HCT116 (cell line): ENCODE measurements around the gene SHF. TPM values are rescaled to one million over a fixed set of nuclear protein-coding genes. Genes with fewer than 3 reads are reported as not detected.

Experiments used
- ATAC-seq: fragments of 200-7000 bp; cut with Tn5 transposase; 2 replicates; pipeline ENCODE4 v1.9.1; 2020; ENCODE audit warnings: mild to moderate bottlenecking, moderate library complexity
- BruUV-seq: library from RNA; stranded (reverse); fragments of 400-500 nt; replicated peaks from 2 replicates; lab custom pipeline; 2021; lab: Mats Ljungman, UMichigan
- CTCF ChIA-PET: fragments of 300-600 bp; sonication (Branson Sonifier 250); formaldehyde crosslinking; loops from one replicate; lab custom pipeline; 2021; ENCODE audit warnings: antibody characterized with exemption; lab: Charles Lee
- POLR2A ChIA-PET: fragments of 300-600, 350-600 bp; sonication (Branson Sonifier 250); formaldehyde crosslinking; loops from one replicate; lab custom pipeline; 2021; ENCODE audit warnings: antibody characterized with exemption; lab: Charles Lee
- RAD21 ChIA-PET, 2 experiments: fragments of 300-600 bp; sonication (Branson Sonifier 250); formaldehyde crosslinking; loops; one replicate each; lab custom pipeline; 2023; ENCODE audit warnings: low total read pairs in 2 of 2; ENCODE audit not compliant: uncharacterized antibody in 2 of 2, unreplicated experiment in 2 of 2, low non-redundant PET in 1 of 2; lab: Charles Lee
- DNase-seq: peaks from one replicate; pipeline ENCODE4 v3.0.0-alpha.2; 2010; ENCODE audit warnings: low read depth, low spot score
- H2AFZ ChIP-seq: fragments of 200-600 bp; shearing (Covaris generic), sonication (generic); 2 replicates; pipeline ENCODE4 v1.6.1; 2017; ENCODE audit warnings: low read depth, mixed run types, mixed read lengths, antibody characterized with exemption, low read length; ENCODE audit not compliant: poor library complexity, severe bottlenecking
- H3K27ac ChIP-seq: 2 replicates; pipeline ENCODE4 v1.5.1; 2012; ENCODE audit warnings: low read depth, low read length
- H3K27me3 ChIP-seq: fragments of 200-600 bp; sonication (generic); 2 replicates; pipeline ENCODE4 v1.6.1; 2016; ENCODE audit warnings: mixed run types, low read length, mixed read lengths; ENCODE audit not compliant: insufficient read depth
- H3K36me3 ChIP-seq, 2 experiments: fragments of 200-500 bp in 1 of 2; fragments of 200-600 bp in 1 of 2; sonication (Bioruptor generic) in 1 of 2; sonication (generic) in 1 of 2; 2 replicates each; pipeline versions ENCODE4 v1.5.1 to v1.6.1; 2014 to 2016; ENCODE audit warnings: low read length in 2 of 2, inconsistent platforms in 1 of 2, mixed read lengths in 1 of 2, mixed run types in 1 of 2; ENCODE audit not compliant: insufficient read depth in 2 of 2, control insufficient read depth in 1 of 2
- H3K4me1 ChIP-seq, 2 experiments: fragments of 200-600 bp in 1 of 2; sonication (generic) in 1 of 2; 2 replicates each; pipeline versions ENCODE4 v1.5.1 to v1.6.1; 2012 to 2017; ENCODE audit warnings: low read length in 2 of 2, inconsistent platforms in 1 of 2, mild to moderate bottlenecking in 1 of 2, mixed read lengths in 1 of 2, mixed run types in 1 of 2, moderate library complexity in 1 of 2; ENCODE audit not compliant: insufficient read depth in 2 of 2, control insufficient read depth in 1 of 2
- H3K4me2 ChIP-seq: fragments of 200-600 bp; sonication (generic); 2 replicates; pipeline ENCODE4 v1.6.1; 2017; ENCODE audit warnings: mixed run types, low read length, mixed read lengths
- H3K4me3 ChIP-seq, 2 experiments: fragments of 200-600 bp in 1 of 2; sonication (generic) in 1 of 2; replicated peaks in 1 of 2; 2 replicates each; pipeline ENCODE4 v1.5.1; 2011 to 2016; ENCODE audit warnings: low read length in 2 of 2, control low read depth in 1 of 2, low read depth in 1 of 2, mild to moderate bottlenecking in 1 of 2, mixed read lengths in 1 of 2, mixed run types in 1 of 2
- H3K79me2 ChIP-seq: fragments of 200-600 bp; sonication (generic); 2 replicates; pipeline ENCODE4 v1.6.1; 2017; ENCODE audit warnings: mild to moderate bottlenecking, mixed run types, low read length, moderate library complexity, mixed read lengths; ENCODE audit not compliant: insufficient read depth
- H3K9ac ChIP-seq: fragments of 200-600 bp; sonication (generic); 2 replicates; pipeline ENCODE4 v1.6.1; 2016; ENCODE audit warnings: low read length, mixed read lengths
- H3K9me2 ChIP-seq: fragments of 200-600 bp; sonication (generic), shearing (Covaris generic); 2 replicates; pipeline ENCODE4 v1.6.1; 2017; ENCODE audit warnings: mixed run types, mild to moderate bottlenecking, moderate library complexity; ENCODE audit not compliant: insufficient read depth
- H3K9me3 ChIP-seq, 2 experiments: fragments of 200-500 bp in 1 of 2; fragments of 200-600 bp in 1 of 2; sonication (Bioruptor generic) in 1 of 2; sonication (generic) in 1 of 2; 2 replicates each; pipeline ENCODE4 v1.6.1; 2014 to 2017; ENCODE audit warnings: low read length in 2 of 2, mixed read lengths in 2 of 2, inconsistent platforms in 1 of 2, low read depth in 1 of 2, mild to moderate bottlenecking in 1 of 2, mixed run types in 1 of 2, moderate library complexity in 1 of 2; ENCODE audit not compliant: control insufficient read depth in 1 of 2, insufficient read depth in 1 of 2
- H4K20me1 ChIP-seq: fragments of 200-600 bp; sonication (generic), shearing (Covaris generic); 2 replicates; pipeline ENCODE4 v1.6.1; 2017; ENCODE audit warnings: mixed run types, mild to moderate bottlenecking, moderate library complexity; ENCODE audit not compliant: insufficient read depth
- CBX3 ChIP-seq: IDR thresholded peaks from 2 replicates; pipeline ENCODE4 v1.6.1; 2012; ENCODE audit warnings: low read depth
- CEBPB ChIP-seq: IDR thresholded peaks from 2 replicates; pipeline ENCODE4 v1.6.1; 2012; ENCODE audit warnings: low read depth
- ELF1 ChIP-seq: IDR thresholded peaks from 2 replicates; pipeline ENCODE4 v1.6.1; 2012; ENCODE audit warnings: low read depth, borderline replicate concordance
- FOSL1 ChIP-seq: IDR thresholded peaks from 2 replicates; pipeline ENCODE4 v1.6.1; 2012; ENCODE audit warnings: low read depth
- JUND ChIP-seq: IDR thresholded peaks from 2 replicates; pipeline ENCODE4 v1.6.1; 2012
- POLR2A ChIP-seq: IDR thresholded peaks from 2 replicates; pipeline ENCODE4 v1.7.0; 2011; ENCODE audit warnings: borderline replicate concordance; ENCODE audit not compliant: insufficient read depth, insufficient read length; ENCODE audit errors: extremely low read depth
- POLR2AphosphoS5 ChIP-seq: IDR thresholded peaks from 2 replicates; pipeline ENCODE4 v1.6.1; 2011; ENCODE audit warnings: mild to moderate bottlenecking, low read depth, low read length, moderate library complexity
- intact Hi-C: fragments of 100-400 bp; cut with micrococcal nuclease; formaldehyde crosslinking; loops from 2 replicates; pipeline ENCODE4 v1.10.0; 2022
- total RNA-seq: library from RNA; stranded (reverse); gene quantifications from one replicate; pipeline ENCODE4 v1.2.1, GENCODE V29; 2021; ENCODE audit not compliant: unreplicated experiment

SHF gene
- total RNA-seq, 1 experiment from 2014 or later: 2.6 TPM

DNA sequence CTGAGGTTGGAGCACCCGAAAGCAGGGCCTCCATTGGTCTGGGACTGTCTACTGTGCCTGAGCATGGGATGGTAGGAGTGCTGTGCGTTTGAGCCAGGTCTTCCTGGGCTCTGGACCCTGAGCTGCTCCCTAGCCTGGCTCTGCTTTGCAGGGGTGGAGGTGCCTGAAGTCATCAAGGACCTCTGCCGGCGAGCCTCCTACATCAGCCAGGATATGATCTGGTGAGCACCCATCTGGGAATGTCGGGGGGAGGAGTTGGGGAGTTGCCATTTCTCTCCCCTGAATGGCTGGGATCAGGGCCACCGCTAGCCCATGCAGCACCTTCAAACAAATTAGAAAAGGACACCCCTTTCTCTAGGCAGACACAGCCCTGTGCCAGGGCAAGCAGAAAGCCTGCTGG lies 37.3 kb downstream of the SHF start (continued):
- TF ChIP-seq POLR2AphosphoS5 (no peak), POLR2A (no peak), ELF1 (no peak), FOSL1 (no peak)

DNA sequence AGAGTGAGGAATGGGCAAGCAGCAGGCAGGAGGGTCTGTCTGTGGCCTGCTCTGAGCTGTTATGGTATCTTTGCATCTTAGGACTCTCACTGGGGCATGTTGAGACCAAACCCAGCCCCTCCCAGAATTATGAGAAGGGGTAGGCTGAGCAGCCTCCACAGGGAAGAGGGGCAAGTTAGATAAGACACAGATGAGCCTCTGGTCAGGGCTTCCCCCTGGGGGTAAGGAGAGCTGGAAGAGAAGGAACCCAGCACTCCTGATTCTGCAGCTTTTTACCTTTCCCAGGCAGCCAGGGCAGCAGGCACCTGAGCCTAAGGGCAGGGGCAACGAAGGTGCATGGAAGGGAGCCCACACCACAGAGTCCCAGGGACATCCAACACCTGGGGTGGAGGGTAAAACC lies 38.7 kb downstream of the SHF start:
- TF ChIP-seq CEBPB: no peak
- no peak for TF ChIP-seq POLR2A
- no peak for TF ChIP-seq CBX3
- TF ChIP-seq JUND: no peak
- TF ChIP-seq, all 23 proteins: peak for 0
- RAD21 ChIA-PET: no interaction called here
- H3K27me3 ChIP-seq: no peaks in the 10 kb centered on the region
- H4K20me1 ChIP-seq: no peaks in the 10 kb centered on the region
- intact Hi-C loops: no loop called here
- POLR2A ChIA-PET: no interaction called here
- ATAC-seq: no peak
- no TSS peak for BruUV-seq
- H3K79me2 ChIP-seq: no peaks in the 10 kb centered on the region
- no peak overlapping the region for H3K4me3 ChIP-seq
- CTCF ChIA-PET: interaction anchor here (1.2 kb wide), 1 partner anchor 14 kb away, joined by 5 read pairs; no protein-coding TSS in a partner anchor
- H3K9ac ChIP-seq: no peak overlapping the region
- H3K4me1 ChIP-seq: peaks cover 0 to 4% of the 10 kb centered on the region in 2 experiments; a peak in 1 of 4 replicates
- H3K4me2 ChIP-seq: no peak overlapping the region
- H3K9me3 ChIP-seq: no peaks in the 10 kb centered on the region
- H3K27ac ChIP-seq: no peak overlapping the region
- H3K9me2 ChIP-seq: no peaks in the 10 kb centered on the region
- no peak for DNase-seq
- H2AFZ ChIP-seq: no peak overlapping the region
- peaks cover 0 to 2% of the 10 kb centered on the region in 2 experiments; a peak in 1 of 4 replicates for H3K36me3 ChIP-seq
